Measurements from ENCODE around the gene OXTR.

The OXTR gene

DNA sequence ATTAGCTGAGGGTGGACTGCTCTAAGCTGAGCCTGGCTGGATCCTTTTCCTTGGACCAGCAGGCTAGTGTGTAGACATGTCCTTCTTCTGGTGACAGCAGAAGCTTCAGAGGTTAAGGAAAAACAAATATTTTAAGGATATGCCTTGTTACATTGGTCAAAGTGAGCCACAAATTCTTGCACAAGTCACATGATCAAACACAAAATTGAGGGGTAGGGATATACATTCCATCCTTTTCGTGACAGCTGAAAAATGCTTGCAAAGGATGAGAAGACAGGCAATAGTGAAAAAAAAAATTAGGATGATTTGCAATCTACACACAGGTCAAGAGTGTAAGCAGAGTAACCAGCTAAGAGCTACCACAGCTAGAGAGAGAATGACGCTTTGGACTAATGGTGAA, 21.1 kb upstream of the OXTR start:
- TF ChIP-seq, protein P1, sequence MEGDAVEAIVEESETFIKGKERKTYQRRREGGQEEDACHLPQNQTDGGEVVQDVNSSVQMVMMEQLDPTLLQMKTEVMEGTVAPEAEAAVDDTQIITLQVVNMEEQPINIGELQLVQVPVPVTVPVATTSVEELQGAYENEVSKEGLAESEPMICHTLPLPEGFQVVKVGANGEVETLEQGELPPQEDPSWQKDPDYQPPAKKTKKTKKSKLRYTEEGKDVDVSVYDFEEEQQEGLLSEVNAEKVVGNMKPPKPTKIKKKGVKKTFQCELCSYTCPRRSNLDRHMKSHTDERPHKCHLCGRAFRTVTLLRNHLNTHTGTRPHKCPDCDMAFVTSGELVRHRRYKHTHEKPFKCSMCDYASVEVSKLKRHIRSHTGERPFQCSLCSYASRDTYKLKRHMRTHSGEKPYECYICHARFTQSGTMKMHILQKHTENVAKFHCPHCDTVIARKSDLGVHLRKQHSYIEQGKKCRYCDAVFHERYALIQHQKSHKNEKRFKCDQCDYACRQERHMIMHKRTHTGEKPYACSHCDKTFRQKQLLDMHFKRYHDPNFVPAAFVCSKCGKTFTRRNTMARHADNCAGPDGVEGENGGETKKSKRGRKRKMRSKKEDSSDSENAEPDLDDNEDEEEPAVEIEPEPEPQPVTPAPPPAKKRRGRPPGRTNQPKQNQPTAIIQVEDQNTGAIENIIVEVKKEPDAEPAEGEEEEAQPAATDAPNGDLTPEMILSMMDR (IDR thresholded peaks at IDR 0.05) = no peak
- Histone ChIP-seq H3K9ac (no peak overlapping the region), H3K36me3 (ENCODE audit: control insufficient read depth, insufficient read depth, low read length) (no peaks in the 10 kb centered on the region), H3K4me3 (ENCODE audit: low read depth, low read length) (no peak overlapping the region), H3K27me3 (ENCODE audit: control insufficient read depth, insufficient read depth, low read length) (no peaks in the 10 kb centered on the region), H3K79me2 (no peaks in the 10 kb centered on the region), H3K9me3 (ENCODE audit: control insufficient read depth, low read length) (no peaks in the 10 kb centered on the region), H3K27ac (no peak overlapping the region), H3K4me1 (no peaks in the 10 kb centered on the region), H3K4me2 (ENCODE audit: low read length) (no peak overlapping the region), H2AFZ (no peak overlapping the region)

DNA sequence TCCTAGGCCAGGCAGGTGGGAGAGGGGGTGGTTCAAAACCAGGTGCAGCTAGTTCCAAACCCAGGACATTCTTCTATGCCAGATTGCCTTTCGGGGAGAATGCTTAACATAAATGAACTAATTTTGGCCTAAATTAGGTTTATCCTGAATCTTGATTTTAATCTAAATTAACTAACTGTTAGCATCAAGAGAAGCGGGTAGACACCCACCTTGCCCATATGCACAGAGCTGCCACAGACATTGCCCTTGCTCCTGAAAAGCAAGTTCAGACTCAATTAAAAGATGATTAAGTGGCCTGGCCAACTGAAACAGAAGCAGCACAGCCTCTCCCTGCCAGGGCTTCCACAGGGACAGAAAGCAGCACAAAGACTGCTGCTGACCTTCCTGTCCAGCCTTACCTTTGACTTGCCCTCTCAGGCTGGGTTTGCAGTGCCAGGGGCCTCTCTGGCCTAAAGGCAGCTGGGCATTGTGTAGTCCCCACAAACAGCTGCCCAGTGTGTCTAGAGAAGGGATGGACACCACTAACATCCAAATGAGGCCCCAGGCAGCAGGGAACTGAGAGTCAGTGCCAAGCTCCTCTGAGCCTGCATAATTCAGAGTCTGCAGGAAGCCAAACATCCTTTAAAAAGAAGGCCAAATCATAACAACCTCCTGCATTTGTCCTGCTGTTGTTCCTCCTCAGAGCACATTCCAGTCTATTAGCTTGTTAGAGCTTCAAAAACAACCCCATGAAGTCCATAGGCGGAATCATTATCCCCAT, 15.4 kb upstream of the OXTR start:
- H3K4me1 ChIP-seq = no peaks in the 10 kb centered on the region
- TF ChIP-seq, protein P1 (IDR thresholded peaks at IDR 0.05) = no peak
- no peak overlapping the region for H2AFZ ChIP-seq
- no peaks in the 10 kb centered on the region for H3K27me3 ChIP-seq (ENCODE audit: control insufficient read depth, insufficient read depth, low read length)
- no peak overlapping the region for H3K9ac ChIP-seq
- H3K4me3 ChIP-seq (ENCODE audit: low read depth, low read length) = no peak overlapping the region
- H3K9me3 ChIP-seq (ENCODE audit: control insufficient read depth, low read length) = no peaks in the 10 kb centered on the region
- no peaks in the 10 kb centered on the region for H3K79me2 ChIP-seq
- H3K4me2 ChIP-seq (ENCODE audit: low read length) = no peak overlapping the region
- no peaks in the 10 kb centered on the region for H3K36me3 ChIP-seq (ENCODE audit: control insufficient read depth, insufficient read depth, low read length)
- no peak overlapping the region for H3K27ac ChIP-seq

DNA sequence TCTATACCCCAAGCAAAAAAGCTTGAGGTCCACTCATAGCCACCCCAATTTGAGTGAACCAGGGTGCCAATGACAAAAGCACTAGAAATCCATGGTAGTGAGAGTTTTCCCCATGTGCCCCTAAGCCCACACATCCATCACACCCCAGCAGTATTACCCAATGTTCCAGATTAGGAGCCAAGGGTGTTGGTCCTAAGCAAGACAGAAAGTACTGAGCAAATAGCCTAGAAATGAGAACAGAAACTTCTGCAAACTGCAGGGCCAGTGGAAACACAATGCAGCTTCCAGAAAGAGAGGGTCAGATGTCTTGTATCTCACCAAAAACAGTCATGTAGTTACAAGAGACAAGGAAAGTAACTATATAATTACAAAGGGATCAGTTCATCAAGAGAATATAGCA, 10.9 kb upstream of the OXTR start:
- no peak overlapping the region for H3K9ac ChIP-seq
- H3K4me1 ChIP-seq = no peaks in the 10 kb centered on the region
- H3K27ac ChIP-seq = no peak overlapping the region
- TF ChIP-seq, protein P1 (IDR thresholded peaks at IDR 0.05) = no peak
- no peaks in the 10 kb centered on the region for H3K79me2 ChIP-seq
- no peak overlapping the region for H3K4me2 ChIP-seq (ENCODE audit: low read length)
- H2AFZ ChIP-seq = no peak overlapping the region
- H3K27me3 ChIP-seq (ENCODE audit: control insufficient read depth, insufficient read depth, low read length) = no peaks in the 10 kb centered on the region
- H3K36me3 ChIP-seq (ENCODE audit: control insufficient read depth, insufficient read depth, low read length) = no peaks in the 10 kb centered on the region
- H3K4me3 ChIP-seq (ENCODE audit: low read depth, low read length) = no peak overlapping the region
- H3K9me3 ChIP-seq (ENCODE audit: control insufficient read depth, low read length) = no peaks in the 10 kb centered on the region

DNA sequence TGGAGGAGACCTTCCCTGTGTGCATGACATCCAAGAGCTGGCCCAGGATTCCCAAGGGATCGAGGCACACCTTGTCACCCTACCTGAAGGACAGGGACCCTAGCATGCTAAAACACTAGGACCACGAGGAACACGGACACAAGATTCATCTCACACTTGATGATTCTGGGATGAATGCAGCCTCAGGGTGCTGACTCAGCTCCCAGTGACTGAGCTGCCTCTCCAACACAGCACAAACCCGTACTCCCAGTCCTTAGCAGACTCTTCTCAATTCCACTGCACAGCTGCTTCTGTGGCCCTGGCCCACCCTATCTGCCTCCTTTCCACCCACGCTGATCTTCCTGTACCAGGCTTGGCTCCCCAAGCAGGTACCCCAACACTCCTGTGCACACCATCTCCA, 9.1 kb upstream of the OXTR start:
- Histone ChIP-seq H2AFZ (no peak overlapping the region), H3K79me2 (no peaks in the 10 kb centered on the region), H3K4me2 (ENCODE audit: low read length) (no peak overlapping the region), H3K27ac (no peak overlapping the region), H3K36me3 (ENCODE audit: control insufficient read depth, insufficient read depth, low read length) (no peaks in the 10 kb centered on the region), H3K4me3 (ENCODE audit: low read depth, low read length) (no peak overlapping the region), H3K4me1 (no peaks in the 10 kb centered on the region), H3K9me3 (ENCODE audit: control insufficient read depth, low read length) (no peaks in the 10 kb centered on the region), H3K27me3 (ENCODE audit: control insufficient read depth, insufficient read depth, low read length) (no peaks in the 10 kb centered on the region), H3K9ac (no peak overlapping the region)
- TF ChIP-seq, protein P1 (IDR thresholded peaks at IDR 0.05) = no peak

DNA sequence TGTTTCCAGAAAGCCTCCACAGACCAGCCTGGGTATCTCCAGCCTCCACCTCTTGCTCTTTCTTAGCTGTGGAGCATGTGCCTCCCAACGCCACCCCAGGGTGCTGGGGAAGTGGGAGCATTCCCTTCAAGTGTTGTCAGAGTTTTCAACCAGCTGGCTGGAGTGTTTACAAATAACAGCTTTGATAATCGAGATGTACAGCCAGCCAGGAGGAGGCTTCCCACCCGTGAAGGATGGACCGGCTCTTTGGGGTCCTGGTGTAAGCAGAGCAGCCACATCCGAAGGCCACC, 8.5 kb upstream of the OXTR start:
- no peak overlapping the region for H3K4me2 ChIP-seq (ENCODE audit: low read length)
- no peaks in the 10 kb centered on the region for H3K36me3 ChIP-seq (ENCODE audit: control insufficient read depth, insufficient read depth, low read length)
- no peaks in the 10 kb centered on the region for H3K27me3 ChIP-seq (ENCODE audit: control insufficient read depth, insufficient read depth, low read length)
- no peak overlapping the region for H3K27ac ChIP-seq
- H3K4me3 ChIP-seq (ENCODE audit: low read depth, low read length) = no peak overlapping the region
- TF ChIP-seq, protein P1 (IDR thresholded peaks at IDR 0.05) = no peak
- H3K4me1 ChIP-seq = no peaks in the 10 kb centered on the region
- no peak overlapping the region for H2AFZ ChIP-seq
- no peak overlapping the region for H3K9ac ChIP-seq
- no peaks in the 10 kb centered on the region for H3K9me3 ChIP-seq (ENCODE audit: control insufficient read depth, low read length)
- H3K79me2 ChIP-seq = no peaks in the 10 kb centered on the region

All from parathyroid adenoma (tissue), 2 donors.